Right lobe of liver (tissue), 6 donors: ENCODE measurements around the gene PPT1. TPM values are rescaled to one million over a fixed set of nuclear protein-coding genes. Genes with fewer than 3 reads are reported as not detected.

ENCODE experiments used
- ATAC-seq, 4 donors: fragments of 200-7000 bp; cut with Tn5 transposase; one replicate each; pipeline ENCODE4 v1.9.1; 2020; ENCODE audit warnings: mild to moderate bottlenecking in 4 of 4, moderate library complexity in 4 of 4
- DNase-seq, 3 donors: peaks; one replicate each; pipeline ENCODE4 v3.0.0-alpha.2; 2020
- H3K27ac ChIP-seq, 3 donors: fragments of 200-600 bp; one replicate each; pipeline ENCODE4 v1.8.0; 2022
- H3K27me3 ChIP-seq, 2 donors: fragments of 200-600 bp; one replicate each; pipeline ENCODE4 v1.8.0; 2022
- H3K36me3 ChIP-seq, 4 donors: fragments of 200-600 bp; sonication (generic) in 1 of 4; one replicate each; pipeline versions ENCODE4 v1.5.1 to v1.8.0; 2017 to 2022; ENCODE audit warnings: control low read depth in 1 of 4
- H3K4me1 ChIP-seq, 4 donors: fragments of 200-600 bp; sonication (generic) in 1 of 4; one replicate each; pipeline versions ENCODE4 v1.5.1 to v1.8.0; 2017 to 2022; ENCODE audit warnings: control low read depth in 1 of 4
- H3K4me3 ChIP-seq, 3 donors: fragments of 200-600 bp; one replicate each; pipeline ENCODE4 v1.8.0; 2022
- H3K9me3 ChIP-seq, 4 donors: fragments of 200-600 bp; sonication (generic) in 1 of 4; one replicate each; pipeline versions ENCODE4 v1.5.1 to v1.8.0; 2017 to 2022; ENCODE audit warnings: control low read depth in 1 of 4
- CTCF ChIP-seq, 4 donors: fragments of 200-600 bp in 3 of 4; fragments of 450-650 bp in 1 of 4; IDR thresholded peaks; one replicate each; pipeline versions ENCODE4 v1.5.1 to v1.8.0; 2016 to 2022; ENCODE audit warnings: antibody characterized with exemption in 4 of 4, mild to moderate bottlenecking in 2 of 4
- POLR2A ChIP-seq: fragments of 450-650 bp; IDR thresholded peaks from one replicate; pipeline ENCODE4 v1.6.1; 2017; ENCODE audit warnings: antibody characterized with exemption, mild to moderate bottlenecking
- WGBS: methylation state at CpG from one replicate; pipeline ENCODE4 v1.1.6; 2018; ENCODE audit warnings: low coverage, low lambda C conversion rate; ENCODE audit not compliant: insufficient coverage; ENCODE audit errors: missing lambda C conversion rate; 5-methylcytosine and 5-hydroxymethylcytosine counted together
- intact Hi-C, 2 donors: fragments of 100-400 bp; cut with DNase I; formaldehyde crosslinking; loops; one replicate each; pipeline versions ENCODE4 v1.11.2 to v1.14.1; 2022
- total RNA-seq, 6 experiments: library from RNA; depleted of rRNA in 2 of 6; stranded (reverse); fragments of >200 nt in 2 of 6; fragmentation: NEBNext Ultra II Directional in 3 of 6; extraction: Animal tissue kit (Norgen Biotek cat#: 25700) in 3 of 6; gene quantifications; one replicate each; pipeline versions ENCODE4 v1.1.0 to v1.2.4, GENCODE V29; 2016 to 2023
- donor health status: DM: no; HTN: yes; CAD: no.
- donor health status: DM: no; HTN: no; CAD: no.
- donor health status: DM: no; HTN: no; CAD: no.
- donor health status: DM: no; HTN: yes; CAD: no.
- donor health status: DM: no; HTN: yes; CAD: no.

The PPT1 gene
- total RNA-seq, 6 experiments from 2014 or later: 16.5 to 47.8 (median 33.1) TPM

GRCh38 chr1:40023379-40023944, 73.6 kb downstream of the PPT1 start:
- intact Hi-C loops: no loop called here
- Histone ChIP-seq H3K4me1 (no peaks in the 10 kb centered on the region), H3K9me3 (peaks cover 0 to 4% (median 0%) of the 10 kb centered on the region in 4 donors), H3K4me3 (no peak overlapping the region), H3K36me3 (no peaks in the 10 kb centered on the region), H3K27me3 (no peaks in the 10 kb centered on the region), H3K27ac (no peak overlapping the region)
- ATAC-seq (no peak), DNase-seq (no peak)
- TF ChIP-seq CTCF (IDR thresholded peaks at IDR 0.05): no peak
- no peak for TF ChIP-seq POLR2A
- WGBS: 64% methylated on average over 2 of the region's 4 CpGs

Other genes with a start within 250 kb of the PPT1 start
- 10 to 100 TPM in 1 of 6 experiments, 1 to 10 TPM in 5; 5.1 to 10.3 (median 7.0) TPM for gene TRIT1, start 213.7 kb downstream of the PPT1 start, total RNA-seq
- 10 to 100 TPM in 2 of 6 experiments, 1 to 10 TPM in 3, under 1 TPM in 1; 0.75 to 20.5 (median 6.1) TPM for gene MYCL, start 195.3 kb downstream of the PPT1 start, total RNA-seq
- 100 to 1,000 TPM in 3 of 6 experiments, 10 to 100 TPM in 3; 44.3 to 292 (median 113) TPM for gene MFSD2A, start 142.1 kb downstream of the PPT1 start, total RNA-seq
- gene CAP1, start 56.5 kb downstream of the PPT1 start, total RNA-seq: 100 to 1,000 TPM in 5 of 6 experiments, 10 to 100 TPM in 1; 93.1 to 152 (median 128) TPM
- gene RLF, start 64.1 kb upstream of the PPT1 start, total RNA-seq: 10 to 100 TPM in 1 of 6 experiments, 1 to 10 TPM in 5; 4.6 to 12.3 (median 6.0) TPM
- gene TMCO2, start 150.7 kb upstream of the PPT1 start, total RNA-seq: not detected
- gene ZMPSTE24, start 161.0 kb upstream of the PPT1 start, total RNA-seq: 10 to 100 TPM; 21.1 to 36.9 (median 27.5) TPM
- under 1 TPM; 0.16 to 0.99 (median 0.46) TPM for gene COL9A2, start 220.0 kb upstream of the PPT1 start, total RNA-seq